ENCODE measurements around the gene OLFML1. TPM values are rescaled to one million over a fixed set of nuclear protein-coding genes. Genes with fewer than 3 reads are reported as not detected.

The OLFML1 gene
- total RNA-seq, 1 experiment from 2014 or later = not detected

- no peaks in the 10 kb centered on the region for H3K9me3 ChIP-seq (ENCODE audit: control insufficient read depth, low read depth, low read length)
- no peak overlapping the region for H3K4me2 ChIP-seq (ENCODE audit: insufficient read depth, insufficient read length, low read length)
- no peak overlapping the region for H2AK5ac ChIP-seq (ENCODE audit: insufficient read length, low read length)
- H4K20me1 ChIP-seq (ENCODE audit: control insufficient read depth, insufficient read depth, insufficient read length) = no peaks in the 10 kb centered on the region
- no peak overlapping the region for H4K8ac ChIP-seq (replicated peaks; ENCODE audit: insufficient read length, low read depth, low read length)
- H2AFZ ChIP-seq (ENCODE audit: low read length) = no peak overlapping the region
- no peak overlapping the region for H2BK20ac ChIP-seq (ENCODE audit: low read depth, low read length, poor library complexity, severe bottlenecking)
- no peak overlapping the region for H2BK12ac ChIP-seq (ENCODE audit: insufficient read length, low read depth, low read length)
- peaks cover 3% of the 10 kb centered on the region for H3K23me2 ChIP-seq (ENCODE audit: insufficient read length, low read depth, low read length, poor library complexity, severe bottlenecking)
- H2BK120ac ChIP-seq (ENCODE audit: low read depth, low read length, poor library complexity, severe bottlenecking) = no peak overlapping the region
- Mint-ChIP-seq H3K36me3 (ENCODE audit: insufficient read depth in 1 of 3, low read depth in 3 of 3) (no peaks in the 10 kb centered on the region), H3K27me3 (ENCODE audit: low read depth) (peaks cover 9% of the 10 kb centered on the region), H3K27ac (no peak overlapping the region), H3K9me3 (no peaks in the 10 kb centered on the region), H3K4me1 (peaks cover 9 to 10% of the 10 kb centered on the region in 2 experiments), H3K4me3 (no peak overlapping the region)
- H3K79me1 ChIP-seq (ENCODE audit: insufficient read depth, low read depth, low read length, poor library complexity, severe bottlenecking) = no peaks in the 10 kb centered on the region
- no peak overlapping the region for H4K91ac ChIP-seq (ENCODE audit: insufficient read length, low read depth, low read length)
- H3K56ac ChIP-seq (ENCODE audit: insufficient read length, low read depth, low read length) = no peak overlapping the region
- no peak overlapping the region for H3K27ac ChIP-seq (ENCODE audit: insufficient read length, low read depth, low read length)
- no peak overlapping the region for H2BK15ac ChIP-seq (ENCODE audit: low read depth, low read length)
- no peak overlapping the region for H3K23ac ChIP-seq (ENCODE audit: insufficient read length, low read depth, low read length)
- H3K14ac ChIP-seq (ENCODE audit: insufficient read depth, low read length) = no peak overlapping the region
- H3K4me1 ChIP-seq (ENCODE audit: insufficient read depth, low read length) = no peaks in the 10 kb centered on the region
- no peak overlapping the region for H3K9ac ChIP-seq (ENCODE audit: extremely low read depth, insufficient read length, low read length)
- H4K5ac ChIP-seq (ENCODE audit: insufficient read length, low read depth, low read length) = no peak overlapping the region
- WGBS (ENCODE audit: extremely low coverage, insufficient read length, low lambda C conversion rate) = no CpG with 5 or more reads among the region's 3 CpGs
- H3K27me3 ChIP-seq (ENCODE audit: insufficient read depth, low read length) = no peaks in the 10 kb centered on the region
- H3K18ac ChIP-seq (ENCODE audit: insufficient read length, low read depth, low read length) = no peak overlapping the region
- no peak for TF ChIP-seq CTCF (conservative IDR thresholded peaks at IDR 0.05)
- H2BK5ac ChIP-seq (ENCODE audit: insufficient read length, low read length) = no peak overlapping the region
- H3K79me2 ChIP-seq (ENCODE audit: insufficient read depth, low read length) = no peaks in the 10 kb centered on the region
- DNase-seq = no peak
- H3T11ph ChIP-seq (ENCODE audit: low read length) = no peak overlapping the region
- H3K4ac ChIP-seq (ENCODE audit: low read depth, low read length) = no peak overlapping the region
These were observed 22.8 kb downstream of the OLFML1 start for GRCh38 chr11:7508087-7508486.
